Measurements from ENCODE around the gene AFF3. TPM values are rescaled to one million over a fixed set of nuclear protein-coding genes. Genes with fewer than 3 reads are reported as not detected.

Gene AFF3
- total and polyA plus RNA-seq, 2 of the 4 experiments (the other 2 are of a cell fraction), result 12.9 to 14.3 TPM

- intact Hi-C loops (cut with micrococcal nuclease) (no loop called here), dilution Hi-C loops (cut with HindIII; ENCODE audit: low sequenced_read_pairs, unreplicated experiment) (no loop called here), in situ Hi-C loops (cut with MboI; ENCODE audit: low sequenced_read_pairs) (no loop called here)
- Histone ChIP-seq H3K4me2 (ENCODE audit: low read depth, low read length) (peak overlapping the region; percentile 39), H4K91ac (ENCODE audit: insufficient read depth, low read depth, low read length) (no peak overlapping the region), H3K27ac (ENCODE audit: insufficient read depth, low read length) (no peak overlapping the region), H2BK5ac (ENCODE audit: low read depth, low read length, poor library complexity, severe bottlenecking) (no peak overlapping the region), H3K9ac (ENCODE audit: low read depth, low read length) (no peak overlapping the region), H3K9me3 (ENCODE audit: control insufficient read depth, insufficient read depth, low read length) (no peaks in the 10 kb centered on the region), H3K79me1 (ENCODE audit: low read depth in 1 of 2, low read length in 2 of 2) (peaks cover 25 to 49% of the 10 kb centered on the region in 2 experiments), H4K20me1 (ENCODE audit: insufficient read depth, low read length) (no peaks in the 10 kb centered on the region), H3K23ac (ENCODE audit: low read depth, low read length) (no peak overlapping the region), H2BK120ac (ENCODE audit: low read depth, low read length) (0 out of 2 replicates have a peak overlapping the region, but pooled peaks have one; percentile 8), H3K27me3 (ENCODE audit: control insufficient read depth, insufficient read depth, low read length) (no peaks in the 10 kb centered on the region), H3K4me3 (ENCODE audit: insufficient read depth, low read depth, low read length) (no peak overlapping the region), H3K36me3 (ENCODE audit: control insufficient read depth, insufficient read depth, low read length) (peaks cover 10% of the 10 kb centered on the region; the same call in 1 of the 2 replicates), H4K5ac (ENCODE audit: low read depth, low read length) (no peak overlapping the region), H3K4ac (ENCODE audit: low read depth, low read length) (no peak overlapping the region), H3K4me1 (ENCODE audit: control insufficient read depth, insufficient read depth, low read length) (peaks cover 8% of the 10 kb centered on the region), H3K9me1 (ENCODE audit: insufficient read depth, low read length) (peaks cover 6% of the 10 kb centered on the region), H2BK15ac (ENCODE audit: low read depth, low read length) (no peak overlapping the region), H2AK9ac (replicated peaks; ENCODE audit: low read depth, low read length, poor library complexity) (no peak overlapping the region), H4K8ac (ENCODE audit: low read depth in 2 of 2, low read length in 2 of 2) (no peak overlapping the region), H2BK20ac (ENCODE audit: low read depth, low read length) (no peak overlapping the region), H3K14ac (replicated peaks; ENCODE audit: low read depth, low read length) (0 out of 2 replicates have a peak overlapping the region, but pooled peaks have one; percentile 25), H3K56ac (ENCODE audit: extremely low read depth, insufficient read depth, low read length) (no peak overlapping the region), H2AFZ (replicated peaks; ENCODE audit: low read length, poor library complexity) (no peak overlapping the region), H2AK5ac (ENCODE audit: low read depth, low read length) (no peak overlapping the region), H3K18ac (ENCODE audit: low read depth, low read length) (no peak overlapping the region)
- 40% methylated on average over 1 of the region's 4 CpGs; no CpG with 5 or more reads in 1 of the 2 experiments for WGBS, 2 experiments (ENCODE audit: extremely low coverage in 2 of 2, insufficient read length in 1 of 2)
- DNase-seq, result peak; percentile 53
- BruUV-seq (replicated peaks), result no TSS peak
- ATAC-seq (ENCODE audit: low read depth), result no peak
- no peak for TF ChIP-seq MXI1 (IDR thresholded peaks at IDR 0.05; ENCODE audit: borderline replicate concordance, low read depth, low read length)
- no peak for TF ChIP-seq CHD1 (IDR thresholded peaks at IDR 0.05; ENCODE audit: low read depth, low read length)
- no peak for TF ChIP-seq USF2 (IDR thresholded peaks at IDR 0.05; ENCODE audit: low read depth, low read length)
- peak; percentile 92 for TF ChIP-seq CEBPB (IDR thresholded peaks at IDR 0.05; ENCODE audit: low read depth, low read length)
- TF ChIP-seq BHLHE40 (IDR thresholded peaks at IDR 0.05; ENCODE audit: low read depth, low read length), result peak; percentile 15; the same call in 1 of the 2 replicates
- CTCF ChIA-PET, result no interaction called here
- POLR2A ChIA-PET (ENCODE audit: unreplicated experiment), result no interaction called here
Measured at GRCh38 chr2:100070078-100070477, 72.3 kb downstream of the AFF3 start.

All from IMR-90 (cell line).